HCT116 (cell line): ENCODE results near the gene BAIAP2L1. TPM values are rescaled to one million over a fixed set of nuclear protein-coding genes. Genes with fewer than 3 reads are reported as not detected.

Source experiments
- ATAC-seq: fragments of 200-7000 bp; cut with Tn5 transposase; 2 replicates; pipeline ENCODE4 v1.9.1; 2020; ENCODE audit warnings: mild to moderate bottlenecking, moderate library complexity
- BruUV-seq: library from RNA; stranded (reverse); fragments of 400-500 nt; replicated peaks from 2 replicates; lab custom pipeline; 2021; lab: Mats Ljungman, UMichigan
- CTCF ChIA-PET: fragments of 300-600 bp; sonication (Branson Sonifier 250); formaldehyde crosslinking; loops from one replicate; lab custom pipeline; 2021; ENCODE audit warnings: antibody characterized with exemption; lab: Charles Lee
- POLR2A ChIA-PET: fragments of 300-600, 350-600 bp; sonication (Branson Sonifier 250); formaldehyde crosslinking; loops from one replicate; lab custom pipeline; 2021; ENCODE audit warnings: antibody characterized with exemption; lab: Charles Lee
- RAD21 ChIA-PET, 2 experiments: fragments of 300-600 bp; sonication (Branson Sonifier 250); formaldehyde crosslinking; loops; one replicate each; lab custom pipeline; 2023; ENCODE audit warnings: low total read pairs in 2 of 2; ENCODE audit not compliant: uncharacterized antibody in 2 of 2, unreplicated experiment in 2 of 2, low non-redundant PET in 1 of 2; lab: Charles Lee
- DNase-seq: peaks from one replicate; pipeline ENCODE4 v3.0.0-alpha.2; 2010; ENCODE audit warnings: low read depth, low spot score
- H2AFZ ChIP-seq: fragments of 200-600 bp; shearing (Covaris generic), sonication (generic); 2 replicates; pipeline ENCODE4 v1.6.1; 2017; ENCODE audit warnings: low read depth, mixed run types, mixed read lengths, antibody characterized with exemption, low read length; ENCODE audit not compliant: poor library complexity, severe bottlenecking
- H3K27ac ChIP-seq: 2 replicates; pipeline ENCODE4 v1.5.1; 2012; ENCODE audit warnings: low read depth, low read length
- H3K27me3 ChIP-seq: fragments of 200-600 bp; sonication (generic); 2 replicates; pipeline ENCODE4 v1.6.1; 2016; ENCODE audit warnings: mixed run types, low read length, mixed read lengths; ENCODE audit not compliant: insufficient read depth
- H3K36me3 ChIP-seq, 2 experiments: fragments of 200-500 bp in 1 of 2; fragments of 200-600 bp in 1 of 2; sonication (Bioruptor generic) in 1 of 2; sonication (generic) in 1 of 2; 2 replicates each; pipeline versions ENCODE4 v1.5.1 to v1.6.1; 2014 to 2016; ENCODE audit warnings: low read length in 2 of 2, inconsistent platforms in 1 of 2, mixed read lengths in 1 of 2, mixed run types in 1 of 2; ENCODE audit not compliant: insufficient read depth in 2 of 2, control insufficient read depth in 1 of 2
- H3K4me1 ChIP-seq, 2 experiments: fragments of 200-600 bp in 1 of 2; sonication (generic) in 1 of 2; 2 replicates each; pipeline versions ENCODE4 v1.5.1 to v1.6.1; 2012 to 2017; ENCODE audit warnings: low read length in 2 of 2, inconsistent platforms in 1 of 2, mild to moderate bottlenecking in 1 of 2, mixed read lengths in 1 of 2, mixed run types in 1 of 2, moderate library complexity in 1 of 2; ENCODE audit not compliant: insufficient read depth in 2 of 2, control insufficient read depth in 1 of 2
- H3K4me2 ChIP-seq: fragments of 200-600 bp; sonication (generic); 2 replicates; pipeline ENCODE4 v1.6.1; 2017; ENCODE audit warnings: mixed run types, low read length, mixed read lengths
- H3K4me3 ChIP-seq, 2 experiments: fragments of 200-600 bp in 1 of 2; sonication (generic) in 1 of 2; replicated peaks in 1 of 2; 2 replicates each; pipeline ENCODE4 v1.5.1; 2011 to 2016; ENCODE audit warnings: low read length in 2 of 2, control low read depth in 1 of 2, low read depth in 1 of 2, mild to moderate bottlenecking in 1 of 2, mixed read lengths in 1 of 2, mixed run types in 1 of 2
- H3K79me2 ChIP-seq: fragments of 200-600 bp; sonication (generic); 2 replicates; pipeline ENCODE4 v1.6.1; 2017; ENCODE audit warnings: mild to moderate bottlenecking, mixed run types, low read length, moderate library complexity, mixed read lengths; ENCODE audit not compliant: insufficient read depth
- H3K9ac ChIP-seq: fragments of 200-600 bp; sonication (generic); 2 replicates; pipeline ENCODE4 v1.6.1; 2016; ENCODE audit warnings: low read length, mixed read lengths
- H3K9me2 ChIP-seq: fragments of 200-600 bp; sonication (generic), shearing (Covaris generic); 2 replicates; pipeline ENCODE4 v1.6.1; 2017; ENCODE audit warnings: mixed run types, mild to moderate bottlenecking, moderate library complexity; ENCODE audit not compliant: insufficient read depth
- H3K9me3 ChIP-seq, 2 experiments: fragments of 200-500 bp in 1 of 2; fragments of 200-600 bp in 1 of 2; sonication (Bioruptor generic) in 1 of 2; sonication (generic) in 1 of 2; 2 replicates each; pipeline ENCODE4 v1.6.1; 2014 to 2017; ENCODE audit warnings: low read length in 2 of 2, mixed read lengths in 2 of 2, inconsistent platforms in 1 of 2, low read depth in 1 of 2, mild to moderate bottlenecking in 1 of 2, mixed run types in 1 of 2, moderate library complexity in 1 of 2; ENCODE audit not compliant: control insufficient read depth in 1 of 2, insufficient read depth in 1 of 2
- H4K20me1 ChIP-seq: fragments of 200-600 bp; sonication (generic), shearing (Covaris generic); 2 replicates; pipeline ENCODE4 v1.6.1; 2017; ENCODE audit warnings: mixed run types, mild to moderate bottlenecking, moderate library complexity; ENCODE audit not compliant: insufficient read depth
- ATF3 ChIP-seq: IDR thresholded peaks from 2 replicates; pipeline ENCODE4 v1.6.1; 2012
- CBX3 ChIP-seq: IDR thresholded peaks from 2 replicates; pipeline ENCODE4 v1.6.1; 2012; ENCODE audit warnings: low read depth
- CEBPB ChIP-seq: IDR thresholded peaks from 2 replicates; pipeline ENCODE4 v1.6.1; 2012; ENCODE audit warnings: low read depth
- CTCF ChIP-seq, 3 experiments: fragments of 200-600 bp in 1 of 3; sonication (generic) in 1 of 3; IDR thresholded peaks in 2 of 3; conservative IDR thresholded peaks in 1 of 3; 2 replicates each; pipeline ENCODE4 v1.5.1; 2012 to 2017; ENCODE audit warnings: low read depth in 2 of 3, low read length in 2 of 3, antibody characterized with exemption in 1 of 3, borderline replicate concordance in 1 of 3, control low read depth in 1 of 3, mild to moderate bottlenecking in 1 of 3, mixed read lengths in 1 of 3, mixed run types in 1 of 3, moderate library complexity in 1 of 3; ENCODE audit not compliant: insufficient read depth in 1 of 3
- ELF1 ChIP-seq: IDR thresholded peaks from 2 replicates; pipeline ENCODE4 v1.6.1; 2012; ENCODE audit warnings: low read depth, borderline replicate concordance
- EZH2 ChIP-seq: fragments of 200-600 bp; sonication (generic); IDR thresholded peaks from 2 replicates; pipeline ENCODE4 v1.6.1; 2017; ENCODE audit warnings: antibody characterized with exemption, mixed run types
- JUND ChIP-seq: IDR thresholded peaks from 2 replicates; pipeline ENCODE4 v1.6.1; 2012
- POLR2A ChIP-seq: IDR thresholded peaks from 2 replicates; pipeline ENCODE4 v1.7.0; 2011; ENCODE audit warnings: borderline replicate concordance; ENCODE audit not compliant: insufficient read depth, insufficient read length; ENCODE audit errors: extremely low read depth
- POLR2AphosphoS5 ChIP-seq: IDR thresholded peaks from 2 replicates; pipeline ENCODE4 v1.6.1; 2011; ENCODE audit warnings: mild to moderate bottlenecking, low read depth, low read length, moderate library complexity
- RAD21 ChIP-seq: IDR thresholded peaks from 2 replicates; pipeline ENCODE4 v1.6.1; 2012; ENCODE audit warnings: low read depth, mild to moderate bottlenecking
- SIN3A ChIP-seq: IDR thresholded peaks from 2 replicates; pipeline ENCODE4 v1.6.1; 2012; ENCODE audit warnings: low read depth
- SP1 ChIP-seq: IDR thresholded peaks from 2 replicates; pipeline ENCODE4 v1.6.1; 2012; ENCODE audit warnings: low read depth
- SRF ChIP-seq: IDR thresholded peaks from 2 replicates; pipeline ENCODE4 v1.6.1; 2012; ENCODE audit warnings: low read depth
- TCF7L2 ChIP-seq: IDR thresholded peaks from 2 replicates; pipeline ENCODE4 v1.7.0; 2011; ENCODE audit warnings: borderline replicate concordance, inconsistent platforms; ENCODE audit not compliant: insufficient read depth, insufficient read length; ENCODE audit errors: extremely low read depth
- YY1 ChIP-seq: IDR thresholded peaks from 2 replicates; pipeline ENCODE4 v1.6.1; 2011; ENCODE audit warnings: low read length, low read depth, moderate library complexity, mild to moderate bottlenecking; ENCODE audit not compliant: insufficient replicate concordance; ENCODE audit errors: extremely low read depth
- ZBTB33 ChIP-seq: IDR thresholded peaks from 2 replicates; pipeline ENCODE4 v1.6.1; 2011; ENCODE audit warnings: mild to moderate bottlenecking, low read length, moderate library complexity; ENCODE audit not compliant: insufficient replicate concordance; ENCODE audit errors: extremely low read depth
- ZFX ChIP-seq: fragments of 450-650 bp; IDR thresholded peaks from 2 replicates; pipeline ENCODE4 v1.6.1; 2017
- intact Hi-C: fragments of 100-400 bp; cut with micrococcal nuclease; formaldehyde crosslinking; loops from 2 replicates; pipeline ENCODE4 v1.10.0; 2022
- total RNA-seq: library from RNA; stranded (reverse); gene quantifications from one replicate; pipeline ENCODE4 v1.2.1, GENCODE V29; 2021; ENCODE audit not compliant: unreplicated experiment

BAIAP2L1 gene
- total RNA-seq, 1 experiment from 2014 or later, result 61.2 TPM

GRCh38 chr7:98297626-98298286 lies 103.1 kb downstream of the BAIAP2L1 start:
- Histone ChIP-seq H3K4me1 (peaks cover 0 to 12% of the 10 kb centered on the region in 2 experiments; a peak in 2 of 4 replicates), H3K27ac (no peak overlapping the region), H3K36me3 (peaks cover 8 to 17% of the 10 kb centered on the region in 2 experiments; a peak in 3 of 4 replicates), H3K9ac (no peak overlapping the region), H3K4me2 (no peak overlapping the region), H3K9me3 (no peaks in the 10 kb centered on the region), H4K20me1 (no peaks in the 10 kb centered on the region), H3K4me3 (no peak overlapping the region), H3K9me2 (no peaks in the 10 kb centered on the region)
- BruUV-seq, result no TSS peak
- intact Hi-C loops, result no loop called here
- TF ChIP-seq YY1, result no peak
- TF ChIP-seq CBX3, result no peak
- TF ChIP-seq SP1, result no peak
- no peak for TF ChIP-seq SIN3A
- TF ChIP-seq ATF3, result no peak
- no peak for TF ChIP-seq SRF
- TF ChIP-seq, all 23 proteins: peak for 0
- ChIA-PET POLR2A (no interaction called here), RAD21 (no interaction called here), CTCF (interaction anchor here (0.6 to 1.2 kb wide), 2 partner anchors 103 to 136 kb away, joined by 5 read pairs; partner anchors contain the start of gene BAIAP2L1)
- DNase-seq (no peak), ATAC-seq (no peak)
- no peak overlapping the region for H2AFZ ChIP-seq
- no peaks in the 10 kb centered on the region for H3K27me3 ChIP-seq
- peaks cover 22% of the 10 kb centered on the region; the same call in 1 of the 2 replicates for H3K79me2 ChIP-seq

- no peaks in the 10 kb centered on the region for H3K9me2 ChIP-seq
- H3K27ac ChIP-seq, result no peak overlapping the region
- no peak overlapping the region for H3K9ac ChIP-seq
- BruUV-seq, result no TSS peak
- H3K27me3 ChIP-seq, result no peaks in the 10 kb centered on the region
- H2AFZ ChIP-seq, result no peak overlapping the region
- DNase-seq, result no peak
- ChIA-PET RAD21 (interaction anchor here (1.2 to 1.6 kb wide), 2 partner anchors 104 to 105 kb away, joined by 3 to 4 read pairs; partner anchors contain the start of gene BAIAP2L1 (in 1 of the 2)), POLR2A (no interaction called here), CTCF (no interaction called here)
- no peaks in the 10 kb centered on the region for H4K20me1 ChIP-seq
- peaks cover 10 to 27% of the 10 kb centered on the region in 2 experiments; a peak in 3 of 4 replicates for H3K36me3 ChIP-seq
- ATAC-seq, result no peak
- H3K79me2 ChIP-seq, result peaks cover 30% of the 10 kb centered on the region; the same call in 1 of the 2 replicates
- H3K9me3 ChIP-seq, result no peaks in the 10 kb centered on the region
- H3K4me3 ChIP-seq, result no peak overlapping the region
- intact Hi-C loops, result no loop called here
- H3K4me2 ChIP-seq, result no peak overlapping the region
- peaks cover 0 to 12% of the 10 kb centered on the region in 2 experiments; a peak in 2 of 4 replicates for H3K4me1 ChIP-seq
- TF ChIP-seq EZH2 (no peak), CTCF (IDR thresholded peaks at IDR 0.05 in 2 of 3, conservative IDR thresholded peaks at IDR 0.05 in 1 of 3; ENCODE audit: borderline replicate concordance in 1 of 3, insufficient read depth in 1 of 3, low read depth in 2 of 3, low read length in 2 of 3) (no peak), ZFX (no peak), SIN3A (no peak), POLR2A (no peak), TCF7L2 (no peak), JUND (no peak), RAD21 (no peak), ZBTB33 (no peak), ELF1 (no peak), POLR2AphosphoS5 (no peak), SRF (no peak), CEBPB (no peak)
These were observed 104.1 kb downstream of the BAIAP2L1 start for GRCh38 chr7:98296833-98297232.
